Mammary epithelial cell (primary cell): Measurements from ENCODE around the gene EIF4G2.

Experiments used
- EZH2 ChIP-seq: IDR thresholded peaks from 2 replicates; pipeline ENCODE4 v1.6.1; 2012; ENCODE audit warnings: low read length, inconsistent platforms, borderline replicate concordance
- TF ChIP-seq, protein P1 (sequence below), 2 donors: IDR thresholded peaks in 1 of 2; conservative IDR thresholded peaks in 1 of 2; 2 replicates each; pipeline ENCODE4 v1.5.1; 2011 to 2012; ENCODE audit warnings: inconsistent platforms in 2 of 2, low read length in 2 of 2, mild to moderate bottlenecking in 2 of 2, control low read depth in 1 of 2, low read depth in 1 of 2; ENCODE audit not compliant: insufficient read depth in 1 of 2; ENCODE audit errors: extremely low read depth in 1 of 2

DNA sequence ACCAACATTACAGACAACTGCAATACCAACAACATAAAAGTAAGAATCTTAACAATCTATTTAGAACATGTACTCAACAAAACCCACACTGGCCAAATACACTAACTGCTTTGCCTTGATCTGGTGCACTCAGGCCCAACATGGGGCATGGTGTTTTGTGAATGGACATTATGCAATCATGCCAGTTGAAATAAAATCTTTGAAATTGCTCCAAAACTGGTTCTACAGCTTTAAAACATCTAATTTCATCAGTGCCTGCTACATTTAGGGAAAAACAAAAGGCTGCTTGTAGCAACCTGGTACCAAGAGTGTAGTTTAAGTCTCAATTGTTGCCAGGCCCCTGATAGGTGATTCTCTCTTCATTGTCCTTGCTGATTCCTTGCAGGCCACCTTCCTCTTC, 61.0 kb downstream of the EIF4G2 start:
- no peak for TF ChIP-seq EZH2
- TF ChIP-seq, protein P1, sequence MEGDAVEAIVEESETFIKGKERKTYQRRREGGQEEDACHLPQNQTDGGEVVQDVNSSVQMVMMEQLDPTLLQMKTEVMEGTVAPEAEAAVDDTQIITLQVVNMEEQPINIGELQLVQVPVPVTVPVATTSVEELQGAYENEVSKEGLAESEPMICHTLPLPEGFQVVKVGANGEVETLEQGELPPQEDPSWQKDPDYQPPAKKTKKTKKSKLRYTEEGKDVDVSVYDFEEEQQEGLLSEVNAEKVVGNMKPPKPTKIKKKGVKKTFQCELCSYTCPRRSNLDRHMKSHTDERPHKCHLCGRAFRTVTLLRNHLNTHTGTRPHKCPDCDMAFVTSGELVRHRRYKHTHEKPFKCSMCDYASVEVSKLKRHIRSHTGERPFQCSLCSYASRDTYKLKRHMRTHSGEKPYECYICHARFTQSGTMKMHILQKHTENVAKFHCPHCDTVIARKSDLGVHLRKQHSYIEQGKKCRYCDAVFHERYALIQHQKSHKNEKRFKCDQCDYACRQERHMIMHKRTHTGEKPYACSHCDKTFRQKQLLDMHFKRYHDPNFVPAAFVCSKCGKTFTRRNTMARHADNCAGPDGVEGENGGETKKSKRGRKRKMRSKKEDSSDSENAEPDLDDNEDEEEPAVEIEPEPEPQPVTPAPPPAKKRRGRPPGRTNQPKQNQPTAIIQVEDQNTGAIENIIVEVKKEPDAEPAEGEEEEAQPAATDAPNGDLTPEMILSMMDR (conservative IDR thresholded peaks at IDR 0.05 in 1 of 2, IDR thresholded peaks at IDR 0.05 in 1 of 2; ENCODE audit: extremely low read depth in 1 of 2, insufficient read depth in 1 of 2, low read depth in 1 of 2, low read length in 2 of 2), result no peak
